OCI-LY1 (cell line): ENCODE results near the gene CACNA2D1.

Experiments used
- H2AFZ ChIP-seq: fragments of 200-600 bp; sonication (generic), shearing (Covaris generic); 2 replicates; pipeline ENCODE4 v1.6.0; 2014; ENCODE audit warnings: antibody characterized with exemption, mild to moderate bottlenecking, low read length
- H3F3A ChIP-seq: fragments of 200-600 bp; sonication (generic), shearing (Covaris generic); 2 replicates; pipeline ENCODE4 v1.6.0; 2014; ENCODE audit warnings: mild to moderate bottlenecking, antibody characterized with exemption, low read length, moderate library complexity; ENCODE audit not compliant: insufficient read depth
- H3K27ac ChIP-seq: fragments of 200-600 bp; sonication (generic); 2 replicates; pipeline ENCODE4 v1.5.1; 2014; ENCODE audit warnings: low read length, mixed run types, mild to moderate bottlenecking, low read depth; ENCODE audit not compliant: poor library complexity, severe bottlenecking
- H3K27me3 ChIP-seq: fragments of 200-600 bp; sonication (generic); 2 replicates; pipeline ENCODE4 v1.6.0; 2014; ENCODE audit warnings: antibody characterized with exemption, mild to moderate bottlenecking, low read length, moderate library complexity; ENCODE audit not compliant: insufficient read depth
- H3K36me3 ChIP-seq: fragments of 200-600 bp; sonication (generic); 2 replicates; pipeline ENCODE4 v1.6.1; 2014; ENCODE audit warnings: mild to moderate bottlenecking, antibody characterized with exemption, low read length, moderate library complexity, mixed read lengths; ENCODE audit not compliant: insufficient read depth
- H3K4me1 ChIP-seq: fragments of 200-600 bp; sonication (generic); 2 replicates; pipeline ENCODE4 v1.5.1; 2014; ENCODE audit warnings: mild to moderate bottlenecking, low read length, moderate library complexity; ENCODE audit not compliant: insufficient read depth, severe bottlenecking
- H3K4me2 ChIP-seq: fragments of 200-600 bp; sonication (generic), shearing (Covaris generic); 2 replicates; pipeline ENCODE4 v1.6.1; 2014; ENCODE audit warnings: low read length
- H3K4me3 ChIP-seq: fragments of 200-600 bp; sonication (generic); 2 replicates; pipeline ENCODE4 v1.5.1; 2014; ENCODE audit warnings: low read length, low read depth, mild to moderate bottlenecking, mixed read lengths; ENCODE audit not compliant: poor library complexity, severe bottlenecking
- H3K79me2 ChIP-seq: fragments of 200-600 bp; shearing (Covaris generic); 2 replicates; pipeline ENCODE4 v1.6.1; 2016; ENCODE audit warnings: mixed run types, low read length, mixed read lengths; ENCODE audit not compliant: insufficient read depth
- H3K9ac ChIP-seq: fragments of 200-600 bp; sonication (generic), shearing (Covaris generic); 2 replicates; pipeline ENCODE4 v1.6.1; 2014; ENCODE audit warnings: mild to moderate bottlenecking, low read length, mixed read lengths
- H3K9me2 ChIP-seq: fragments of 200-600 bp; sonication (generic), shearing (Covaris generic); 2 replicates; pipeline ENCODE4 v1.6.1; 2014; ENCODE audit warnings: low read depth, mild to moderate bottlenecking, low read length, mixed read lengths
- H3K9me3 ChIP-seq: fragments of 200-600 bp; shearing (Covaris generic); 2 replicates; pipeline ENCODE4 v1.6.1; 2014; ENCODE audit warnings: low read length, mixed read lengths
- H4K20me1 ChIP-seq: fragments of 200-600 bp; sonication (generic), shearing (Covaris generic); 2 replicates; pipeline ENCODE4 v1.6.0; 2016; ENCODE audit warnings: mild to moderate bottlenecking, low read length; ENCODE audit not compliant: insufficient read depth
- EZH2 ChIP-seq: fragments of 200-600 bp; sonication (generic), shearing (Covaris generic); IDR thresholded peaks from 2 replicates; pipeline ENCODE4 v1.8.0; 2017; ENCODE audit warnings: borderline replicate concordance, mixed run types, mild to moderate bottlenecking, antibody characterized with exemption, low read length, moderate library complexity, mixed read lengths
- TF ChIP-seq, protein P1 (sequence below): fragments of 200-600 bp; sonication (generic), shearing (Covaris generic); IDR thresholded peaks from 2 replicates; pipeline ENCODE4 v1.5.1; 2017; ENCODE audit warnings: mild to moderate bottlenecking, antibody characterized with exemption, low read length, moderate library complexity, mixed read lengths

CACNA2D1 gene

DNA sequence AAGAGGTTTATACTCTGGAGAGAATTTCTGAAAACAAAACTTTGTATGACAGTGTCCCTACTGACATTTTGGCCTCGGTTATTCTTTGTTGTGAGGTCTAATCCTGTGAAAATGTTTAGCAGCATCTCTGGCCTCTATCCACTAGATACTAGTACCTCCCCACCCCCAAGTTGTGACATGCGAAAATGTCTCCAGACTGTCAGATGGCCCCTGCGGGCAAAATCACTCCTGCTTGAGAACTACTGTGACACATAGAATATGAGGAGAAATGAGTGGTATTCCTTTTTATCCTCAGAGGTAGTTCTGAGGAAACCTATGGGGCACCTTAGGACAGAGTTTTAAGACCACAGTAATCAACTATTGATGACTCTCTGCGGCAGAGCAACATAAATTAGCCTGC, 358.5 kb downstream of the CACNA2D1 start:
- Histone ChIP-seq H3K27me3 (no peaks in the 10 kb centered on the region), H3K79me2 (no peaks in the 10 kb centered on the region), H3K4me3 (no peak overlapping the region), H3K36me3 (no peaks in the 10 kb centered on the region), H3K9me2 (no peaks in the 10 kb centered on the region), H3K9me3 (no peaks in the 10 kb centered on the region), H3K4me1 (no peaks in the 10 kb centered on the region), H3K27ac (no peak overlapping the region), H3F3A (no peaks in the 10 kb centered on the region), H2AFZ (no peak overlapping the region), H3K4me2 (no peak overlapping the region), H3K9ac (no peak overlapping the region), H4K20me1 (no peaks in the 10 kb centered on the region)
- TF ChIP-seq EZH2, result no peak
- TF ChIP-seq, protein P1, sequence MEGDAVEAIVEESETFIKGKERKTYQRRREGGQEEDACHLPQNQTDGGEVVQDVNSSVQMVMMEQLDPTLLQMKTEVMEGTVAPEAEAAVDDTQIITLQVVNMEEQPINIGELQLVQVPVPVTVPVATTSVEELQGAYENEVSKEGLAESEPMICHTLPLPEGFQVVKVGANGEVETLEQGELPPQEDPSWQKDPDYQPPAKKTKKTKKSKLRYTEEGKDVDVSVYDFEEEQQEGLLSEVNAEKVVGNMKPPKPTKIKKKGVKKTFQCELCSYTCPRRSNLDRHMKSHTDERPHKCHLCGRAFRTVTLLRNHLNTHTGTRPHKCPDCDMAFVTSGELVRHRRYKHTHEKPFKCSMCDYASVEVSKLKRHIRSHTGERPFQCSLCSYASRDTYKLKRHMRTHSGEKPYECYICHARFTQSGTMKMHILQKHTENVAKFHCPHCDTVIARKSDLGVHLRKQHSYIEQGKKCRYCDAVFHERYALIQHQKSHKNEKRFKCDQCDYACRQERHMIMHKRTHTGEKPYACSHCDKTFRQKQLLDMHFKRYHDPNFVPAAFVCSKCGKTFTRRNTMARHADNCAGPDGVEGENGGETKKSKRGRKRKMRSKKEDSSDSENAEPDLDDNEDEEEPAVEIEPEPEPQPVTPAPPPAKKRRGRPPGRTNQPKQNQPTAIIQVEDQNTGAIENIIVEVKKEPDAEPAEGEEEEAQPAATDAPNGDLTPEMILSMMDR, result no peak

DNA sequence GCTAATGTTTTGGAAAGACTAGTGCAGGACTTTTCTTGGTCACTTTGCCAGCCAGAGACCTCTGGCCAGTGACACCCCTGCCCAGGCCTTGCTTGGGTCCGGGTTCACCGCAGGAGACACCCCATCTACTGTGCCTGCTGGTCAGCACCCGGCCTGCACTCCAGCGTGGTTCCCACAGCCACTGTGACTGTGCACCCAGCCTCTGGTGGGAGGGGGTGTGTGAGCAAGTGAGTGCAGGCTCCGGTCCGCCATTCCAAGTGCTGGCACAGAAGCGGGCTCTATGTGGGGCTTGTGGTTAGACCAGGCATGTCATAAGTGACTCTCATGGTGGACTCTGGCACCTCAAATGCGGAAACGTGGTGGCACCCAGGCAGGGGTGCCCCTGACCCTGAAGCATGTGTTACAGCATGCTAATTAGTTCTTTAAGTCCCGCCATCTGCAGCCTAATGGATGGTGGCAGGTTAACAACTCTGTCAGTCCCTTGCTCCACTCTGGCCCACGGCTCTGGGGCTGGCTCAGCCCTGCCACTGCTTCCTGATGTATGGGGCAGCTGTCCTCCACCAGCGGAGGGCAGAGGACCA, 361.8 kb downstream of the CACNA2D1 start:
- H3K27ac ChIP-seq, result no peak overlapping the region
- no peaks in the 10 kb centered on the region for H3K9me2 ChIP-seq
- no peak overlapping the region for H3K9ac ChIP-seq
- H4K20me1 ChIP-seq, result no peaks in the 10 kb centered on the region
- no peaks in the 10 kb centered on the region for H3K4me1 ChIP-seq
- no peaks in the 10 kb centered on the region for H3K9me3 ChIP-seq
- no peaks in the 10 kb centered on the region for H3F3A ChIP-seq
- no peaks in the 10 kb centered on the region for H3K27me3 ChIP-seq
- no peak overlapping the region for H3K4me3 ChIP-seq
- no peak for TF ChIP-seq EZH2
- TF ChIP-seq, protein P1, result no peak
- no peak overlapping the region for H3K4me2 ChIP-seq
- H2AFZ ChIP-seq, result no peak overlapping the region
- no peaks in the 10 kb centered on the region for H3K36me3 ChIP-seq
- no peaks in the 10 kb centered on the region for H3K79me2 ChIP-seq

- H3F3A ChIP-seq, result no peaks in the 10 kb centered on the region
- H4K20me1 ChIP-seq, result no peaks in the 10 kb centered on the region
- H3K79me2 ChIP-seq, result no peaks in the 10 kb centered on the region
- no peak overlapping the region for H3K9ac ChIP-seq
- H3K27ac ChIP-seq, result no peak overlapping the region
- no peaks in the 10 kb centered on the region for H3K9me2 ChIP-seq
- no peak overlapping the region for H2AFZ ChIP-seq
- no peaks in the 10 kb centered on the region for H3K9me3 ChIP-seq
- H3K27me3 ChIP-seq, result no peaks in the 10 kb centered on the region
- no peaks in the 10 kb centered on the region for H3K36me3 ChIP-seq
- H3K4me1 ChIP-seq, result no peaks in the 10 kb centered on the region
- TF ChIP-seq, protein P1, result no peak
- no peak for TF ChIP-seq EZH2
- no peak overlapping the region for H3K4me3 ChIP-seq
- no peak overlapping the region for H3K4me2 ChIP-seq
Observed at GRCh38 chr7:82080254-82080927, 363.2 kb downstream of the CACNA2D1 start.
